Osteoblast (primary cell): ENCODE results near the gene PEX7. TPM values are rescaled to one million over a fixed set of nuclear protein-coding genes. Genes with fewer than 3 reads are reported as not detected.
A peak's percentile ranks its signal among the peaks of the same experiment; 100 is the strongest.

Experiments
- DNase-seq: peaks from one replicate; pipeline ENCODE4 v3.0.0; 2011; ENCODE audit warnings: low spot score, mixed read lengths; ENCODE audit not compliant: insufficient read length; ENCODE audit errors: missing footprints
- H2AFZ ChIP-seq: 2 replicates; pipeline ENCODE4 v1.6.0; 2011; ENCODE audit warnings: mild to moderate bottlenecking, low read length
- H3K27ac ChIP-seq: 2 replicates; pipeline ENCODE4 v1.5.1; 2011; ENCODE audit warnings: mild to moderate bottlenecking, low read depth, low read length, moderate library complexity
- H3K27me3 ChIP-seq: 2 replicates; pipeline ENCODE4 v1.6.0; 2012; ENCODE audit warnings: mild to moderate bottlenecking, control low read depth, inconsistent platforms, low read length, moderate library complexity; ENCODE audit not compliant: insufficient read depth
- H3K36me3 ChIP-seq: 2 replicates; pipeline ENCODE4 v1.5.1; 2011; ENCODE audit warnings: mild to moderate bottlenecking, low read length, control low read depth, moderate library complexity; ENCODE audit not compliant: insufficient read depth
- H3K4me1 ChIP-seq: 2 replicates; pipeline ENCODE4 v1.5.1; 2011; ENCODE audit warnings: mild to moderate bottlenecking, low read length, control low read depth, moderate library complexity; ENCODE audit not compliant: insufficient read depth
- H3K4me2 ChIP-seq: 2 replicates; pipeline ENCODE4 v1.6.0; 2011; ENCODE audit warnings: mild to moderate bottlenecking, low read length; ENCODE audit not compliant: insufficient read depth
- H3K4me3 ChIP-seq: fragments of 200-600 bp; sonication (generic); 3 replicates; pipeline ENCODE4 v1.5.1; 2012; ENCODE audit warnings: mild to moderate bottlenecking, low read length, inconsistent platforms; ENCODE audit not compliant: insufficient read depth
- H3K79me2 ChIP-seq: 2 replicates; pipeline ENCODE4 v1.6.0; 2012; ENCODE audit warnings: mild to moderate bottlenecking, low read length, control low read depth, inconsistent platforms; ENCODE audit not compliant: insufficient read depth
- H3K9me3 ChIP-seq: 2 replicates; pipeline ENCODE4 v1.5.1; 2011; ENCODE audit warnings: low read depth, low read length, control low read depth
- H4K20me1 ChIP-seq: 2 replicates; pipeline ENCODE4 v1.6.0; 2012; ENCODE audit warnings: mild to moderate bottlenecking, low read length, control low read depth; ENCODE audit not compliant: insufficient read depth
- total RNA-seq: library from RNA; depleted of rRNA; stranded (reverse); fragments of >200 nt; gene quantifications from 2 replicates; pipeline ENCODE4 v1.2.3, GENCODE V29; 2012
- TF ChIP-seq, protein P1 (sequence below): IDR thresholded peaks from 2 replicates; pipeline ENCODE4 v1.5.1; 2011; ENCODE audit warnings: mild to moderate bottlenecking, low read depth, low read length, moderate library complexity; ENCODE audit errors: extremely low read depth

Gene PEX7
- total RNA-seq, 1 donor: 5.4 TPM

DNA sequence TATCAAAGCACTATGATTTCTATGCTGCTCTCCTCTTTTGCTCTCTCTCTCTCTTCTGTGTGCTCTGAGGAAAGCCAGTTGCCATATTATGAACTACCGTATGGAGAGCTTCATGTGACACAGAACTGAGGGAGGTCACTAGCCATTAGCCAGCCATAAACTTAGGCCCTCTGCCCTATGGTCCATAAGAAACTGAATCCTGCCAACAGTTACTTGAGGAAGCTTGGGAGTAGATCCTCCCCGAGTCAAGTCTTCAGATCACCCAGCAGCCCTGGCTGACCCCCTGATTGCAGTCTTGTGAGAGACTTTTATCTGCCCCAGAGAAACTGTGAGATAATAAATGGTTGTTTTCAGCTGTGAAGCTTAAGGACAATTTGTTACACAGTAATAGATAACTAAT lies 5.7 kb upstream of the PEX7 start:
- H3K36me3 ChIP-seq: no peaks in the 10 kb centered on the region
- no peak overlapping the region for H3K27ac ChIP-seq
- DNase-seq: no peak
- H4K20me1 ChIP-seq: no peaks in the 10 kb centered on the region
- no peaks in the 10 kb centered on the region for H3K79me2 ChIP-seq
- H2AFZ ChIP-seq: no peak overlapping the region
- peaks cover 8% of the 10 kb centered on the region for H3K4me1 ChIP-seq
- H3K4me3 ChIP-seq: no peak overlapping the region
- TF ChIP-seq, protein P1, sequence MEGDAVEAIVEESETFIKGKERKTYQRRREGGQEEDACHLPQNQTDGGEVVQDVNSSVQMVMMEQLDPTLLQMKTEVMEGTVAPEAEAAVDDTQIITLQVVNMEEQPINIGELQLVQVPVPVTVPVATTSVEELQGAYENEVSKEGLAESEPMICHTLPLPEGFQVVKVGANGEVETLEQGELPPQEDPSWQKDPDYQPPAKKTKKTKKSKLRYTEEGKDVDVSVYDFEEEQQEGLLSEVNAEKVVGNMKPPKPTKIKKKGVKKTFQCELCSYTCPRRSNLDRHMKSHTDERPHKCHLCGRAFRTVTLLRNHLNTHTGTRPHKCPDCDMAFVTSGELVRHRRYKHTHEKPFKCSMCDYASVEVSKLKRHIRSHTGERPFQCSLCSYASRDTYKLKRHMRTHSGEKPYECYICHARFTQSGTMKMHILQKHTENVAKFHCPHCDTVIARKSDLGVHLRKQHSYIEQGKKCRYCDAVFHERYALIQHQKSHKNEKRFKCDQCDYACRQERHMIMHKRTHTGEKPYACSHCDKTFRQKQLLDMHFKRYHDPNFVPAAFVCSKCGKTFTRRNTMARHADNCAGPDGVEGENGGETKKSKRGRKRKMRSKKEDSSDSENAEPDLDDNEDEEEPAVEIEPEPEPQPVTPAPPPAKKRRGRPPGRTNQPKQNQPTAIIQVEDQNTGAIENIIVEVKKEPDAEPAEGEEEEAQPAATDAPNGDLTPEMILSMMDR: no peak
- H3K4me2 ChIP-seq: no peak overlapping the region
- H3K9me3 ChIP-seq: no peaks in the 10 kb centered on the region
- peaks cover 3% of the 10 kb centered on the region for H3K27me3 ChIP-seq

- Histone ChIP-seq H2AFZ (no peak overlapping the region), H3K27ac (no peak overlapping the region), H3K79me2 (no peaks in the 10 kb centered on the region), H3K9me3 (no peaks in the 10 kb centered on the region), H3K4me1 (peaks cover 6% of the 10 kb centered on the region), H3K36me3 (no peaks in the 10 kb centered on the region), H4K20me1 (no peaks in the 10 kb centered on the region), H3K4me3 (no peak overlapping the region), H3K27me3 (peaks cover 3% of the 10 kb centered on the region), H3K4me2 (no peak overlapping the region)
- TF ChIP-seq, protein P1: no peak
- no peak for DNase-seq
These were observed 1.8 kb upstream of the PEX7 start for GRCh38 chr6:136820561-136820960.

DNA sequence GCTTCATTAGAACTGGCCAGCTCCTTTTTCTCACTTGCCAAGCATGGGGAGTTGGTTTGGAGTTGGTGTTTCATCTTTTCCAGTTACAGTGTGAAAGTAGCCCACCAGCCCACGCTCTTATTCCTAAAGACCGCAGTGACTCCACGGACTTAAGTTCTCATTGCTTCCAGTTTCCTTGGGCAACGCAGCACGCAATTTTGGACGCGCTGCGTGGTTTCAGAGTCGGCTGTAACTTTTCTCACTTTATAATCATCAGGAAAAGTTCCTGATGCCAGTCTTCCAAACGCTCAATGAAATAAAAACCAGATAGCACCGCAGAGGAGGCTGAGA lies 381 bp upstream of the PEX7 start:
- Histone ChIP-seq H3K4me2 (peak overlapping the region; percentile 95), H3K9me3 (no peaks in the 10 kb centered on the region), H3K36me3 (peaks cover 7% of the 10 kb centered on the region), H3K27ac (peak overlapping the region; percentile 78), H3K27me3 (no peaks in the 10 kb centered on the region), H3K4me3 (peak overlapping the region; percentile 83), H2AFZ (peak overlapping the region; percentile 96), H3K4me1 (peaks cover 6% of the 10 kb centered on the region), H3K79me2 (no peaks in the 10 kb centered on the region), H4K20me1 (no peaks in the 10 kb centered on the region)
- no peak for DNase-seq
- TF ChIP-seq, protein P1: no peak

DNA sequence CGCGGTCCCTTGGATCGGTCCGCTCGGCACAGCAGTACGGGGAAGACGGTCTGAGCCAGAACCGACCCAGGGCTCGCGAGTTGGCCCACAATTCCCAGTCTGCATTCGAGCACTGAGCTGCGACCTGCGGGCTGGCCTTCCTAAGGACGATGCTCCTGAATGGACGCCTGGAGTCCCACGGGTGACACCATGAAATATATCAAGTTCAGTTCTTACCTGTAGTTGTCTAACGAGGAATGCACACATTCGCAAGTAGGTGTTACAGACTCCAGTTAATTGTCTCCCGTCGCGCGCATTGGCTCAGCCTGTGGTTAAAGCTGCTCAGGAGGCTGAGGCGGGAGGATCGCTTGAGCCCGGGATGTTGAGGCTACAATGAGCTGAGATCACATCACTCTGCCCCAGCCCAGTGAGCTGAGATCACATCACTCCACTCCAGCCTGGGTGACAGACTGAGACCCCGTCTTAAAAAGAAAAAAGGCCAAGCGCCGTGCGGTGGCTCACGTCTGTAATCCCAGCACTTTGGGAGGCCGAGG lies 802 bp downstream of the PEX7 start:
- Histone ChIP-seq H3K9me3 (no peaks in the 10 kb centered on the region), H3K4me3 (peak overlapping the region; percentile 83), H3K36me3 (peaks cover 10% of the 10 kb centered on the region)

More for the DNA sequence above, 802 bp downstream of the PEX7 start:
- no peaks in the 10 kb centered on the region for H3K27me3 ChIP-seq
- peaks cover 6% of the 10 kb centered on the region for H3K4me1 ChIP-seq
- H3K27ac ChIP-seq: peak overlapping the region; percentile 78
- H3K79me2 ChIP-seq: no peaks in the 10 kb centered on the region
- peak overlapping the region; percentile 95 for H3K4me2 ChIP-seq
- peak overlapping the region; percentile 96 for H2AFZ ChIP-seq
- TF ChIP-seq, protein P1: no peak
- peak; percentile 80 for DNase-seq
- H4K20me1 ChIP-seq: no peaks in the 10 kb centered on the region
